SKM-1 (cell line): ENCODE data around the gene LGMN.

ENCODE experiments used
- DNase-seq: peaks from one replicate; lab custom pipeline; 2025; ENCODE audit not compliant: unreplicated experiment; lab: John Stamatoyannopoulos, UW

Gene LGMN

DNA sequence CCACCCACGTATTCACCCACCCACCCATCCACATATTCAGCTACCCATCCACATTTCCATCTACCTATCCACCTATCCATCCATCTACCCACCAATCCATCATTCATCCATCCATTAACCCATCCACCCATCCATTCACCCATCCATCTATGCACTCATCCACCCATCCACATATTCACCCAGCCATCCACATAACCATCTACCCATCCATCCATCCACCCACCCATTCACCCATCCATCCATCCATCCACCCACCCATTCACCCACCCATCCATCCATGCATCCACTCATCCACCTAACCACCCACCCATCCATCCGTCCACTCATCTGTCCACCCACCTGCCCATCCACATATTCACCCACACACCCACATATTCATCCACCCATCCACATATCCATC, 70.5 kb downstream of the LGMN start:
- no peak for DNase-seq

GRCh38 chr14:92677087-92677668, 71.2 kb downstream of the LGMN start:
- peak; percentile 8 for DNase-seq

- no peak for DNase-seq
These were observed 71.9 kb downstream of the LGMN start for GRCh38 chr14:92676403-92677086.

DNA sequence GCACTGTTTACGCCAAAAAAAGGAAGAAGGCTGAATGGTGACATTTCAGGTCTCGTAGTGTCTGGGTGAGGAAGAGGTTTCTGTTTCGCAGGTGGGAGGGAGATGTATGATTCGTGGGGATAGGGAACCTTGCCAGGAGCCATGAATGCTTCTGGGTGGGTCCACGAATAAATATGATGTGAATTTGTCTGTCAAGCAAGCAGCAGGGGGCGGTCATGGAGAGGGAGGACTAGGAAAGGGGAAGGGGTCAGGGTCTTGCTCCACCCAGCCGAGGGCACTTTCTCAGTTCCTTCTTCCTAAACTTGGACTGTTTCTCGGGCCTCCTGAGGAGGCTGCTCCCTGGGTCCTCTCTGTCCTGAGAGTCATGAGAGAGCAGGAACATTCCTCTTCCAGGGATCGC, 72.5 kb downstream of the LGMN start:
- peak; percentile 31 for DNase-seq

GRCh38 chr14:92675421-92675820, 73.0 kb downstream of the LGMN start:
- no peak for DNase-seq

GRCh38 chr14:92673601-92674150, 74.8 kb downstream of the LGMN start:
- DNase-seq, result no peak

DNA sequence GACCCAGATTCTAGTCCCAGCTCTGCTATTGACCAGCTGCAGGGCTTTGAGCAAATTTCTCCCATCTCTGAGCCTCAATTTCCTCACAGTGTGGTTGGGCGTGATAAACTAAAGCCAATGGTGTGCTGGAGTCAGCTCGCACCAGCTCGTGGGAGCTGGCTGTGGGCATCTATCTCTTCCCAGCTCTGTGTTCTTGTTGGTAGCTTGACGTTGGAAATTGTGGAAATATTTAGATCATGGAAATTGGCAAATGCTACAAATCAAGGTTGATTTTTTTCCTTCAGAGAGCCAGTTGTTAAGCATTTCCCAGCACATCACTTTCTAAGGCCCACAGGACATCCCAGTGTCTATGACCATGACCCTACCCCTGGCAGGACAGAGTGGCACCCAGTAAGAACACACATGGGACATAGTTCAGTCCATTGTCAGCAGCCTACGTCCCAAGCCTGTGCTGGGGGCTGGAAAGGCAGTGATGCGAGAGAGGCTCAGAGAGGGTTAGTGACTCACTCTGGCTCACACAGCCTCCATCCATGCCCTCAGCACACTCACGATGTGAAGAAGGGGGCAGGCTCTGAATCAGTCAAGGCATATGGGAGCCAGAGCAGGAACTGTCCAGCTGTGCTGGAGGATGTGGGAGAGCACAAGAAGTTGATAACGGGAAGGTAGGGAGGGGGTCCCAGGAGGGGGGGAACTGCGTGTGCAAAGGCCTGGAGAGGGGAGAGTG, 77.6 kb downstream of the LGMN start:
- DNase-seq, result no peak

DNA sequence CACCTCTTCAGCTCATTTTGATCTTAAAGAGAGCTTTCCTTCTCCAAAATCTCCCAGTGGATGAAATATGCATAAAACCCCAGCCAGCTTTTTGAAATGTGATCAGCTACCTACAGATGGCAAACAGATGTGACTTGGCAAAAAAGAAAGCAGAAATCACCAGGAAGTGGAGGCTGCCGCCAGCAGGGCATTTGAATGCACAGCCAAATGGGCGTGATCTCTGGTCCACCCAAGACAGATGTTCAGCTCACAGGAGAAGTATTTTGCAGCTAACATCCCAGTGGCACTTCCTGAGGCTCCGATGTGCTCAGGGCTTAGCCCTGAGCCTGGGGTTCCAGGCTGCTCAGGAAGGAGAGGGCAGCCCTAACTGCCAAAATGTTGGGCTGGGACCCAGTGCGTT, 78.3 kb downstream of the LGMN start:
- no peak for DNase-seq

GRCh38 chr14:92668276-92668973, 80.0 kb downstream of the LGMN start:
- no peak for DNase-seq

DNA sequence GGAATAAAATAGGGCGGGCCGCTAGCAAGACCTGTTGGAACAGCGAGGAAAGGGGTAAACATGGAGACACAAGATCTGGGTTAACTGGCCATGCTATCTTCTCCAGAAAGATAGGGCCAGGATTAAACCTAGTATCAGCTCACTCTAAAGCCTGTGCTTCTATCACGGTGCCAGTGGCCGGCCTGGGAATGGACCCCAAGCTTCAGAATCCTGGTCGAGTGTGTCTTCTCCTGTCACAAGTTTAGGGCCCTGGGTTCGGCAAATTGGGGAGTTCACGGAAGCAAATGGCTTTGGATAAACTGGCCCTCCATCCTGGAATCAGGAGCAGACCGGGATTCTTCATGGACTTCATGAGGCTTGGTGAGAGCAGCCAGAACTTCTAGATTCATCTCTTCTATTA, 82.2 kb downstream of the LGMN start:
- no peak for DNase-seq

- no peak for DNase-seq
These were observed 82.7 kb downstream of the LGMN start for GRCh38 chr14:92665661-92666110.

DNA sequence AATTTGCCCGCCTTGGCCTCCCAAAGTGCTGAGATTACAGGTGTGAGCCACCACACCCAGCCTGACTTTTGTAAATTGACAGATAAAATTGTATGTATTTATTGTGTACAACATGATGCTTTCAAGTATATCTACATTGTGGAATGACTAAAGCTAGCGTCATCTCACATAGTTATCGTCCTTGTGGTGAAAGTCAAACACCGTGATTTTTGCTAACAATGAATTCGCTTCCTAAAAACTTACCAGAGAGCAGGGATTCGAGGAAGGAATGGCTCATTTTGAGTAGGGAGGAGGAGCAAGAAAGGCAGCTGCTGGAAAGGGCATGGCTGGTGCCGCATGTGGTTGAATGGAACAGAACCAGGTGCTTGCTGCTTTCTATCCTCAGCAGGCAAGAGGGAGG, 85.4 kb downstream of the LGMN start:
- no peak for DNase-seq

GRCh38 chr14:92660571-92660970, 87.9 kb downstream of the LGMN start:
- no peak for DNase-seq

DNA sequence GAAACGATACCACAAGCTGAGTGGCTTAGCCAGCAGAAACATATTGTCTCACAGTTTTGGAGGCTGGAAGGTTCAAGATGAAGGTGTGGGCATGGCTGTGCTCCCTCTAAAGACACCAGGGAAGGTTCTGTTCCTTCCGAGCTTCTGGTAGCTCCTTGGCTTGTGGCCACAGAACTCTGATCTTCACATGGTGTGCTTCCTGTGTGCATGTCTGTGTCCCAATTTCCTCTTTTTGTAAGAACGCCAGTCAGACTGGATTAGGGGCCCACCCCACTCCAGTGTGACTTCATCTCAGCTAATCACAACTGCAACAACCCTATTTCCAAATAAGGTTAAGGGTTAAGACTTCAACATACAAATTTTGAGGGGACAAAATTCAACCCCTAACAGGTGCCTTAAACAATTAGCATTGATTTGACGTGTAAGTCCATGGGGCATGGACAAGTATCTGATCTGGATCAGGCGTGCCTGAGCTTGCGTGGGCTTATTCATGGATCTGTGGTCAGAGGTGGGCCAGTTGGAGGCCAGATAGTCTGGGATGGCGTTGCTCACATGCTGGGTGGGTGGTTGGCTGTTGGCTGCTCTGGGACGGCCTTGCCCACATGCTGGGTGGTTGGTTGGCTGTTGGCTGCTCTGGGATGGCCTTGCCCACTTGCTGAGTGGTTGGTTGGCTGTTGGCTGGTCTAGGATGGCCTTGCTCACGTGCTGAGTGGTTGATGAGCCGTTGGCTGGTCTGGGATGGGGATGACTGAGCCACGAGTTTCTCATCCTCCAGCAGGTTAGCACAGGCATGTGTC, 88.5 kb downstream of the LGMN start:
- DNase-seq, result peak; percentile 75

DNA sequence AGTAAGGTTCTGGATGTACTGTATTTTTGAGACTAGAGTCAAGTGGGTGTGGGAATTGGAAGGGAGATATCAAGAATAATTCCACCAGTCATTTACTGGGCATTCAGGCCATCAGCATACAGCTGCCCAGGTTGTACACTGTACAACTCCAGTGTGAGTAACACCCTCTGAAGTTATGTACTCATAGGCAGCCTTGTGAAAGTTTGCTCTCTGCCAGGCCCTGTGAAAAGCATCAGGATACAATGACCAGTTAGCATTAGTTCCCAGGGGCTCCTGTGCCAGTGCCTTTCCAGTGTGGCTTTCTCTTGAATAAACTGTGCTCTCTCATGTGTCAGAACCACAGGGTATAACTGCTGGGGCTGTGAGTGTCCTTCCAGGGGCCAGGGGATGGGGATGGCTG, 89.7 kb downstream of the LGMN start:
- no peak for DNase-seq

- DNase-seq, result no peak
These were observed 90.3 kb downstream of the LGMN start for GRCh38 chr14:92658160-92658559.

- peak; percentile 41 for DNase-seq
These were observed 90.8 kb downstream of the LGMN start for GRCh38 chr14:92657457-92658142.

DNA sequence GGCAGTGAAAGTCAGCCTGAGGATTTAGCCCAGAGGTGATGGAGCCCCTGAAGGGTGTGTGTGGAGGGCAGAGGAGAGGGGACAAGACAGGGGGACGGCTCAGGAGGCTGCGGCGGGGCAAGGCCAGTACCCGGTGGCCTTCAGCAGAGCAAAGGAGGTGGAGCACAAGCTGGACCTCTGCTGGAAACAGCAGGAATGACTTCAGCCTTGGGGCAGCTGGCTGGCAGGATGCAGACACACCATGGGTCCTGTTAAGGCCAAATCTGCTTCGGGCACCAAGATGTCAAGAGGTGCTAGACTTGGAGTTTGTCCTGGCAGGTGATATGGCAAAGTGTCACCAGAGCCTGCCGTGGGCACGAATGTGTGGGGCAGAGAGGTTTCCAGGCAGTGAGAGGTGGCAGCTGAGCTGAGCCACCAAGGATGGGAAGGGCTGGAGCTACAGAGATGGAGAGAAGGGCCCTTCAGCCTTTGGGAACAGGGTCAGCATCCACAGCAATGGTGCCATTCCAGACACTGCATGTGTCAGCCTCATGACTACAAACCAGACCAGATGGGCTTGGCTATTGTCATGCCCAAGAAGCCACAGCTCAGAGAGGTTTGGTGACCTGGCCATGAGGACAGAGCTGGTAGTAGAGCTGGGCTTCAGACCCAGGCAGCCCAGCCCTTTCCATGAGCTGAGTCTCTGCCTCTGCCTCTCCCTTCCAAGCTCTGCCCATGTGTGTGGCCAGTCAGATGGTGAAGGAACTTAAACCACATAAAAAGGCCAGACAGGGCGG, 91.9 kb downstream of the LGMN start:
- no peak for DNase-seq
